ENCODE measurements around the gene CCDC86.

Gene CCDC86

DNA sequence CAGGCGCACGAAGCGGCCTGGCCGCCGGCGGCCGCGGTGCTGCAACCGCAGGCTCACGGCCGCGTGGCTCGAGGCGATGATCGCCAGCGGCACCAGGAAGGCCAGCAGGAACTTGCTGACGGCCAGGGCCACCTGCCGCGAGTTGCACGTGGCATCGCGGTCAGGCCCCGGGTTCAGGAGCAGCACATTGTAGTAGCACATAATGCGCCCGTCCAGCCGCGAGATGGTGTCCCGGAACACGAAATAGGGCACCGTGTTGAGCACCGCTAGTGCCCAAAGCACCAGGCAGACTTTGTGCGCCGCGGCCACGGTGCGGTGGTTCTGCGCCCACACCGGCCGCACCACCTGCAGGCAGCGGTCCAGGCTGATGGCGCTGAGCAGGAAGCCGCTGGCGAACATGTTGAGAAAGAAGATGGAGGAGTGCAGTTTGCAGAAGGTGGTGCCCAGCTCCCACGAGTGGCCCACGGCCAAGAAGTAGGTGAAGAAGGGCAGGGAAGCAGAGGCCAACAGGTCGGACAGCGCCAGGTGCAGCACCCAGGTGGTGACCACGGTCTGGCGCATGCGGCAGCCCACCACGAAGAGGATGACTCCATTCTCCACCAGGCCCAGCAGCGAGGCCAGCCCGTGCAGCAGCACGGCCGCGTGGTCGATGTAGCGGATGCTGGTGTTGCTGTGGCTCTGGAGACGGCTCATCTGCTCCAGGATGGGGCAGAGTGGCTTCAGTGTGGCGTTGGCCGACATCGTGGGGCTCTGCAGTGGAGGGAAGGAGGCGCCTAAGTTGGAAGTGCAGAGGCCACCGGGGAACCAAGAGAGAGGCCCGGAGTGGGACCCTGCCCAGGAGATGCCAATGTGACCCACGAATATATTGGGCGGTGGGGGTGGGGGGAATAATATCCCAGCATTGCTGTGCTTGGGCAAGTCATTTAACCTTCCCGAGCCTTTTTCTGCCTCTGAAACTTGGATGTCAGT is 11.4 kb downstream of the CCDC86 start:
- no peak for DNase-seq (ENCODE audit: low read depth)

DNA sequence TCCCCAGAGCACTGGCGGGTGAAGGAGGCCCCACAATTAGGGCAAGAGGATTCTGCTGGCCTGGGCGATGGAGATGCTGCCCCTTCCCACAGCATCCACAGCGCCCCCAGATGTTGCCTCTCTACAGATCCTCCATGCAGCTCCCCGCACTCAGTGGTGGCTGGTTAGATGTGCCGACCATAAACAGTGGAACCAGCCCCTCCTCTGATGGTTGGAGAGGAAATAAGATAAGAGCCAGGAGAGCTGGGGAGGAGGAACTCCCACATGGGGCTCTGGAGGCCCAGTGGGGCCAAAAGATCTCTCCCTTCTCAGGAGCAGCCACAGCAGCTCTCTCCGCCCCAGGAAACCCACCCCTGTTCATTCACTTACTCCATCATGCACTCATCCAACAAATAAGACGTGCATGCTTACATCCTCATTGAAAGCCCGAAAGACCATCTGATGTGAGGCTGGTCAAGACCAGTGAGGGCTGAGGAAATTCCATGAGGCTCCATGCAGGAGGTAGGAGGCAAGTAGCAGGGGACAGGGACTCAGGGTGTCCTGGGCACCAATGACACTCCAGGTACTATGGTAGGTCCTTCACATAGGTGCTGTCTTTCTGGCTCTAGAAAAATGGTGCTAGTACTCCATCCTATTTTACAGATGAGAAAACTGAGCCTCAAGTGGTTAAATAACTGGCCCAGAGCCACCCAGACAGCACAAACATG is 12.4 kb downstream of the CCDC86 start:
- no peak for DNase-seq (ENCODE audit: low read depth)

DNA sequence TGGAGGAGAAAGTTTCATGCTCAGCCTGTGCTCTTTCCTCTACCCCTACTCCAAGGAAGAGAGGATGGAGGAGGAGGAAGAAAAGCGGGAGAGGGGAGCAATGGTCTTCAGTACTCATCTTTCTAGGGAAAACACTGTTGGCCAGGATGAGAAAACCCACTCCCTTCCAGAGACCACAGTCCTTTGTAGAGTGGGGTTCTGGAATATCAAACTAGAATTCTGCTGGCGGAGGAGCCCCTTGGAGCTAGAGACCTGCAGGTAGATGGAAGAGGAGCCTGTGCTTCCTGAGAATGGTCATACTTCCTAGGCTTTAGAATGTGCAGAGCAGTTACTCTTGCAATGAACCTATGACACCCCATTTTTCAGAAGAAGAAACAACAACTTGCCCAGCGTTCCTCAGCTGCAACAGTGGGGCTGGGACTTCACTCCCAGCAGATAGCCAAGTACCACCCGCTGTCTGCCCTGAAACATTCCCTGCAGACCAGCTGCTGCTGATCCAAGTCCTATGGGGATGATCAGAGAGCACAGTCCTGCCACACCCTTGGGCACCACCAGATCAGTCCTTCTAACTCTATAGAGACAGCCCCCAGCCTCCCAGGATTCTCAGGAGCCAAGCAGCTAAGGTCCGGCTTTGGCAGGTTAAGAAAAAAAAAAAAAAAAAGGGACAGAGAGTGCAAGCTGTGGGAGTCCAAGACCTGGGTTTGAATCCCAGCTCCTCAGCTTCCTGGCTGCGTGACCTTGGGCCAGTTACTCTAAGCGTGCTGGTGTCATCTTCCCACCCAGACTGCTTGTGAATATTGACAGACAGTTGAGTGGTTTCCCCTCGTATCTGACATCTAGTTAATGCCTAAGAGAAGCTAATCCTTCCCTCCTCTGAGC is 13.2 kb downstream of the CCDC86 start:
- DNase-seq (ENCODE audit: low read depth), result no peak

DNA sequence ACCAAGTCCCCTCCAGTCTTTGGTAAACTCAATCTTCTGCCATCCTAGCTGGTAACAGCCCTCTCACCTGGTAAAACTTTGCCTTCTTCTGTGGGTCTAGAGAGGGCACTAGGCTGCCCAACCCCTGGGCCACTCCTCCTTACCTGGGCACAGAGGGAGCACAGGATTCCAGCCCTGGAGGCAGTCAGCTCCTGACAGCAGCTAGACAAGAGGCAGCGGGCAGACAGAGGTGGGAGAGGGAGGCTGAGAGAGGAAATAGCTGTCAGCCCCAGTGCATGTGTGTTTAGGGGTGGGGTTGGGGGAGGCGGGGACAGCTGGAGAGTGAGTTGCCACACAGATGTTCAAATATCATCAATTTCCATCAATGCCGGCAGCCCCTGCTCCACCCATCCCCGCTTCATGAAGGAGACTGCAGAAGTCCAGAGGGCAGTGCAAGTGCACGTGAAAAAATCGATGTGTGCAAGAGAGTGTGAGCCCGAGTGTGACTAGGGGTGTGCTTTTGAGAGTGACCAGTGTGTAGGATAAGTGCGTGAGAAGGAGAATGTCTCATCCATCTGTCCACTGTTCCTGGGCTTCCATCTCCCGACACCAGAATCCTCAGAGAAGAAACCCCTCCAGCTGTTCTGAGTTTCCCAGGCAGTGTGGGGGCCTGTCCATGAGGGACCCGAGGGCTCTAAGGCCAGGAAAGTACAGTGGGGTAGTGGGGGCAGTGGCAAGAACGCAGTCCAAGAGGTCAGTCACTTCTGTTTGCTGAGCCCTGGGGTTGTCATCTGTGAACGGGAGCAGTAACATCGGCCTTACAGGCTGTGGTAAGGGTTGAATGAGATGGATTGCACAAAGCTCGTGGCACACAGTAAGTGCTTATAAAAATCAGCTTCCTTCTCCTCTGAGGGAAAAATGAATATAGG is 14.1 kb downstream of the CCDC86 start, which contains the start of gene PTGDR2:
PTGDR2 (minus strand) TSS at position 225 of the 908 bp plus-strand sequence. CDS start 2,228 bp downstream, outside the sequence.
- no peak for DNase-seq (ENCODE audit: low read depth)

DNA sequence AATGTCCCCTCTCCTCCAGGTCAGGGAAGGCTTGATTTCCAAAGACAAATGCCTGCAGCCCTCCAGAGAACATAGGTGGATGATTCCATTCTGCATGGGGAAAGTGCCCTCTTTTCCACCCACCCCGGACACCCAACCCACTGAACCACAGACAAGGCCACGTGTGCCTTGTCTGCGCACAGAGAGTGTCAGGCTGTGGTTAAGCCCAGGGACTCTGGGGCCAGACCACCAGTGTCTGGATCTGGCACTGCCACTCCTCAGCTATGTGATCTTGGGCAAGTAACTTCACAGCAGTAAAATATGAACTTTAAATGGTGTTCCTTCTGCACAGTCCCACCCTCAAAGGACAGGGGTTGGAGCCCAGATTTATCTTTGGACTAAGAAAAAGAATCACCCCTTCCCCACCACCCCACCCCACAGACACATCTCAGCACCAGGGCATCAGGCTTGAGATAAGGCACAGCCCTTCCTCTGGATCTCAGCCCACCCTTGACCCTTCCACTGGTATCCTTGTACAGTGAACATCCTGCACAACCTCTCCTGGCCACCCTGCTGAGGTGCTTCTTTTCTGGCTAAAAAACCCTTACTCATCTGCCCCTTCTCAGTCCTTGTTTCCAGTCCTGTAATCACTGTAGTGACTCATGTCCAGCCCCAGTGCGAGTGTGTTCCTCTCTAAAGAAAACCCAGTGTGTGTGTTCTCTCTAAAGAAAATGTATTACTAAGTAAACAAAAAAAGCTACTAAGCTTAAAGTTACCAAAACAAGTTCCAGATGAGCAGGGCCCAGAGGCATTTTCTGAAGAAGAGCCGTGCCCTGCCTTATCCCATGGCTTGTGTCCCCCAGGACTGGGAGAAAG is 15.7 kb downstream of the CCDC86 start:
- DNase-seq (ENCODE audit: low read depth), result no peak

DNA sequence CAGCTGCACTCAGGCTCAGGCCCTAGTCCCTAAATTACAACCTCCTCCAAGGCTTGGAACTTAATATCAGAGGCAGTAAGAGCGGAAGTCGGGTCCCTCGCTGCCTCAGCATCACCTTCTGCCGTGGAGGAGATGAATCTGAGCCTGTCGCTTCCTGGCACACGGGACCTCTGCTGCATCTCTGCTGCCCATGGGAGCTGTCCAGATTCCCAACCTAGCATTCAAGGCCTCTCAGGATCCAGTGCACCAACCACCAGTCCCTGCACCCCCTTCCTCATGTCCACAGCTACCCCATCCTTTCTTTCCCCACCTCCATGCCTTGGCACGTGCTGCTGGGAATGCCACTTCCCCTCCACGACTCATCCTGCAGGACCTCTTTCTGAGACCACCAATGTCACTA is 16.3 kb downstream of the CCDC86 start:
- DNase-seq (ENCODE audit: low read depth), result no peak

DNA sequence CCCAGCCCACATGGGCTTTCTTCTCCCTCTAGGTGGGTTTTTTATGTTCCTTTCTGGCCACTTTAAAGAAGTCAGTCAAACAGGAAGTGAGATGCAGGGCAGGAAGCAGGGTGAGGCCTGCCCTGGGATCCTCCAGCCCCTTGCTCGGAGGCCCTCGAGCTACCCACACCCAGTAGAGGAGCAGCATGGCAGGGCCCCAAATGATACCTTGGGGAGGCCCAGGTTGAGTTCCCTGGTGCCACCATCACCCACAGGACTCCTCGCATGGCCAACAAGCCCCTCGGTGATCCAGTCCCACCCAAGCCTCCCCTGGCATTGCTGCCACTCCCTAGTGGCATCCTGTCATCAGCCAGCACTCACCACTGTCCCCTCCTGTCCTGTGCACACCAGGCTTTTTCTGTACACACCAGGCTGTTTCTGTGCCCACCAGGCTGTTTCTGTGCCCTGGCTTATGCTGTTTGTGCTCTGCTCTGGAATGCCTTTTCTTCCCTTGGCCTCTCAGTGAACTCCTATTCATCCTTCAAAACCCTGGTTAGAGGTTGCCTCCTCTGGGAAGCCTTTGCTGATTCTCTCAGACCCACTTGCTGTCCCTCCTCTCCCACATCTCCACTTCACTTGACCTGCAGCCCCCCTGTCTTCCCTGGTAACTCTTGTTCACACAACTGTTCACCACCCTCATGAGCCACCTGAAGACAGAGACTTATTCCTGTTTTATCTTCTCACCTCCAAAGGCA is 17.0 kb downstream of the CCDC86 start:
- DNase-seq (ENCODE audit: low read depth), result no peak

DNA sequence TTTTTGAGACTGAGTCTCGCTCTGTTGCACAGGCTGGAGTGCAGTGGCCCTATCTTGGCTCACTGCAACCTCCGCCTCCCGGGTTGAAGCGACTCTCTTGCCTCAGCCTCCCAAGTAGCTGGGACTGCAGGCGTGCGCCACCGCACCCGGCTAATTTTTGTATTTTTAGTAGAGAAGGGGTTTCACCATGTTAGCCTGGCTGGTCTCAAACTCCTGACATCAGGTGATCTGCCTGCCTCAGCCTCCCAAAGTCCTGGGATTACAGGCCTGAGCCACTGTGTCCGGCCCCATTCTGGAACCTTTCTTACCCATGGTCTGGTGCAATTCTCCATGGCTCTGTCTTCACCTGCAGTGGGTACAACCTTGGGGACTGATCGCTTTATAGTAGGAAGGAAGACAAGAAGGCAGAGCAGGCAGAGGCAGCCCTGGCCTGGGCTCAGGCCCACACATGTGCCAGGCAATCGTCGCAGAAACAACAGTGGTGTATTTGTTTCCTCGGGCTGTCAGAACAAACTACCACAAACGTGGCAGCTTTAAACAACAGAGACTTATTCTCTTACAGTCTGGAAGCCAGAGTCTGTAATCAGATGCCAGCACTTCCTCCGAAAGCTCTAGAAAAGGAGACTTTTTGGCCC is 17.8 kb downstream of the CCDC86 start:
- DNase-seq (ENCODE audit: low read depth), result no peak

DNA sequence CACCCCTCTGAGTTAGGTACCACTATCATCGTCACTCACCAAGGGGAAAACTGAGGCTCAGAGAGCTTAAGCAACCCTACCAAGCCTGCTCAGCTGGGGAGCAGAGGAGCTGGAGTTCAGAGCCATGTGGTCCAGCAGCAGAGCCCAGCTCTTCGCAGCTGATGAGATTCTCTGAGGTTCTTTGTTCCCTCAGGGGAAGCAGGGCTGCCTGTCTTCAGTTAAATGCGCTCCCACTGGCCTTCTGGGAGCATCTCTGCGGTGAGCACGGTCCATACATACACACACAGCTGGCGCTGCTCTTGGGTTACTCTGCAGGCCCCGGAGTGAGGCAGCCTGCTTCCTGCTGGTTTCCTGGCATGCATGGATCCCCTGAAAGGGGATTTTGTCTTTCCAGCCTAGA is 19.0 kb downstream of the CCDC86 start:
- DNase-seq (ENCODE audit: low read depth), result no peak

DNA sequence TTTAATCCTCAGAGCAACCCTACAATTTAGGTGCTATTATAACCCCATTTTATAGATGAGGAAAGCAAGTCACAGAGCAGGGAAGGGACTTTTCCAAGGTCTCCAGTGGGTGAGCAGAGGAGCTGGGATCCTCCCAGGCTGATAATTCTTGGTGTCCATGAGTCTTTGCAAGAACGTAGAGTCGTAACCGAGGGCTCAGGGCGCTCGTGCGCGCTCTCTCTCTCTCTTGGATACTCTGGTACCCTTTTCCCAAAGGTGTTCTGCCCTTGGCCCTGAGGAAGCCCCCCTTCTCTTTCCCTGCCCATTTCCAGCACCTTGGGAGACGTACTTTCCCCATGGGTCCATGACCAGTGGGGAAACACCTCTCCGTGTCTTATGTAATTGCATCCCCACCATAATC is 20.3 kb downstream of the CCDC86 start:
- no peak for DNase-seq (ENCODE audit: low read depth)

DNA sequence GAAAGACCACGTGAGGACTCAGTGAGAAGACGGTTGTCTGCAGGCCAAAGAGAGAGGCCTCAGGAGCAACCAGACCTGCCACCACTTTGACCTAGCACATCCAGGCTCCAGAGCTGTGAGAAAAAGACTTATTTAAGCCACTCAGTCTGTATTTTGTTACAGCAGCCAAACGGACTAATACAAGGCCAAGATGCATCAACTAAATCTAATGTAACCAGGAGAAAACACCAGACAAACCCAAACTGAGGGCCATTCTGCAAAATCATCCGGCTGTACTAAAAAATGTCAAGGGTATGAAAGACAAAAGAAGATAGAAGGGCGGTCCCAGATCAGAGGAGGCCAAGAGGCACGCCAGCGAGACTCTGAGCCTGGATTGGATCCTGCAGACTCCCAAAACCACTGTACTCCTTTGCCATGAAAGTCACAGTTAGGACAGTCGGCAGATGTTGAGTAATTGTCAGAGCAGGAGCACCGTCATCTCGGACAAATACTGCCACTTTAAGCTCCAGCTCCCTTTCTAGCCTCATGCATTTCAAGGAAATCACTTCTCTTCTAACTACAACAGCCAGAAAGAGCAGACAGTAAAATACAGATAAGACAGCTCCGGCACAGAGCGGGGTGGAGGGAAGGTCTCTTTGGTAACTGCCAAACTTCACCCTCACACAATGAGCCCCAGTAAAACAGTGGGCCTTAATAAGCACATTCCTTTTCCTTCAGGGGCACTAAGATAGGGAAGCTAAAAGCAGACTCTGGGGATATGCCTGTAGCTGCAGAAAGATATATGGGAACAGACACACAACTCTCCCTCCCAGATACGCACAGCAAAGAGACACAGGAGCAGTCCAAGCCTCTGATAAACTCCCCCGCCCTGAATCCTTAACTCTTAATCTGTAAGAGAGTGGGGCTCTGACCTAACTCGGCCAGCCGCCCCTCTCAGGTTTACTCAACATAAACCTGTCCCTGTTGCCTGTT is 21.9 kb downstream of the CCDC86 start:
- no peak for DNase-seq (ENCODE audit: low read depth)

DNA sequence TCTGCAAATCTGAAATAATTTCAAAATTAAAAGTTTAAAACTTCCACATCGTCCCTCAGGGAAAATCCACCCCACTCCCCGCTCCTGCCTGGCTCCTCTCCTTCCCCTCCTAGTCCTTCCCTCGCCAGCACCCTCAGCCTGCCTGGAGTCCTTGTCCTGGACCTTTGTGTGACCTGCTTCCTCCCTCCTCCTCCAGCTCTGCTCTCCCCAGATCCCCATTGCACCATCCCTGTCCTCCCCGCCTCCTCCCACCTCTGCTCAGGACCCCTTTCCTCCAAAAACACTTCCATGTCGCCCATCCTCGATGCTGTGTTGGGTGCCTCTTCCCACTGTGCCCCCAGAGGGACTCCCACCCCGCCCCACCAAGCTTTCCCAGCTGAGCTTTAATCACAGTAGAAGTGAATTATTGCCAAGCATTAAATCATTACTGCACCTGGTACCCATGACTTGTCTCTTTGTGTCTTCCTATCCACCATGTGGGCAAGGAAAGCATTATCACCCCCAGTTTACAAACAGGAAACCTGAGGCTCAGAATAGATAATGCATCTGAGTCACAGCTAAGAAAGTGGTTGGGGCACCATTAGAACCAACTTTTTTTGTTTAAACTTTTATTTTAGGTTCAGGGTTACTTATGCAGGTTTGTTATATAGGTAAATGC is 23.1 kb downstream of the CCDC86 start:
- DNase-seq (ENCODE audit: low read depth), result no peak

DNA sequence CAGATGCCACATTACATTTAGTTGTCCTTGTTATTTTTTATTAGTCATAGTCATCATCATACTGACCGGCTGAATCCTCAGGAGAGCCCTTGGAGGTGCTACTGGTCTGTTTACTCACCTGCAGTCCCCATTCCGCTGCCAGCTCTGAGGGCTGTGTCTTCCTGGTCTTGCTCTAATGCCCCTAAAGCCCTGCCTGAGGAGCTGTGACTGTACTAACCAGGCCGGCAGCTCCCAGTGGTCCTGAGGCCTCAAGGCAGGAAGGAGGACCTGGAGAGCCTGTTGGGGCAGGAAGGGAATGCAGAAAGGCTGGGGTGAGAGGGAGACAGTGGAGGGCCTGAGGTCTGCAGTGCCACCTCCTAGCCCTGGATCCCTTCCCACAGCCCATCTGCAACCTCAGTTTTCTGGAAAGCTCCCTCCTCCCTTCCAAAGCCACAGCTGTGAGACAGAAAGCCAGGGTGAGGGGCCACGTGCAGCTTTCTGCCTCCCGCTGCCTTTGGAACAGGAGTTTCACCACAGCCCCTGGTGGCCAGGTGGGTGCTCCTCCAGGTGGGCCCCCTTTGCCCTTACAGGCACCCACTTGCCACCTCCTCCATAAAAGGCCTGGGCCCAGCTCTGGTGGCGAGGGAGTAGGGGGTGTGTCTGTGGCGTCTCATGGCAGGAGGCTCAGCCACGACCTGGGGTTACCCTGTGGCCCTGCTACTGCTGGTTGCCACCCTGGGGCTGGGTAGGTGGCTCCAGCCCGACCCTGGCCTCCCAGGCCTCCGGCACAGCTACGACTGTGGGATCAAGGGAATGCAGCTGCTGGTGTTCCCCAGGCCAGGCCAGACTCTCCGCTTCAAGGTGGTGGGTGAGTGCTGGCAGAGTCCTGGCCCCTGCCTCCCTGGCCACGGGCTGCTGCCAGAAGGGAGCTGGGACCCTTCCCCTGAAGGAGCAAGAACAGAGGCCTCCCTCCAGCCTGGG is 25.3 kb downstream of the CCDC86 start, which contains the start of gene ZP1:
ZP1 (plus strand) TSS at position 632 of the 960 bp plus-strand sequence; CDS start at position 652, 20 bp downstream.
- DNase-seq (ENCODE audit: low read depth), result no peak

DNA sequence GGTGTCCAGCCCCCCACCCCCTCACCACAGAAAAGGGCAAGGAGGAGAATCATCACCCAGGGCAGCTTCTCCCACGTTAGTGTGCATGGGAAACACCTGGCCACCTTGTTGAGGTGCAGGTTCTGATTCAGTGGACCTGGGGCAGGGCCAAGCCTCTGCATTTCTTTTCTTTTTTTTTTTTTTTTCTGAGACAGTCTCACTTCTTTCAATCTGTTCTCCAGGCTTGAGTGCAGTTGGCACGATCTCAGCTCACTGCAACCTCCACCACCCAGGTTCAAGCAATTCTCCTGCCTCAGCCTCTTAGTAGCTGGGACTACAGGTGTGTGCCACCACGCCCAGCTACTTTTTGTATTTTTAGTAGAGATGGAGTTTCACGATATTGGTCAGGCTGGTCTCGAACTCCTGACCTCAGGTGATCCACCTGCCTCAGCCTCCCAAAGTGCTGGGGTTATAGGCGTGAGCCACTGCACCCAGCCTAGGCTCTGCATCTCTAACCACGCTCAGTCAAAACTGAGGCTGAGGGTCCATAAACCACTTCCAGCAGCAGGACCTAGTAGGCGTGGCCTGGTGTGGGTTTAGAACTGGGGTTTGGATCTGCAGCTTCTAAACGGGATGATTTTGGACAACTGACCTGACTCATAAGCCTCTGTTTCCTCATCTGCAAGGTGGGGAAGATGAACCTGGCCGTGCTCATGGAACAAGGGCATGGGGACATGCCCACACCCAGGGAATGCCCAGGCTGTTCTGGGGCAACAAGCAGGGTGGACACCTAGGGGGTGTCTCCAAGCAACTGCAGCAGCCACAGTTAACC is 26.2 kb downstream of the CCDC86 start:
- DNase-seq (ENCODE audit: low read depth), result no peak
